H1 (cell line): ENCODE measurements around the gene EOGT. TPM values are rescaled to one million over a fixed set of nuclear protein-coding genes. Genes with fewer than 3 reads are reported as not detected.

Experiments
- BRCA1 ChIP-seq: IDR thresholded peaks from 2 replicates; pipeline ENCODE4 v1.6.1; 2012; ENCODE audit warnings: low read depth, low read length, improper control_type of control experiment
- polyA plus RNA-seq, 7 experiments: library from polyadenylated mRNA; depleted of rRNA in 3 of 7; stranded (reverse) in 5 of 7; unstranded in 2 of 7; fragments of >200 nt in 5 of 7; fragments of 200-250 nt in 2 of 7; gene quantifications; 1 replicate in 5 of 7; 2 replicates in 1 of 7; 4 replicates in 1 of 7; pipeline versions ENCODE4 v1.2.1 to v1.2.3, GENCODE V29; 2011 to 2013; ENCODE audit warnings: missing spikeins in 2 of 7, mixed read lengths in 2 of 7
- total RNA-seq: library from RNA; stranded (reverse); fragmentation: NEBNext Ultra II Directional; extraction: Animal tissue kit (Norgen Biotek cat#: 25700); gene quantifications from 2 replicates; pipeline ENCODE4 v1.2.1, GENCODE V29; 2021
- TF ChIP-seq, protein P1 (sequence below), 3 experiments: IDR thresholded peaks; 1 replicate in 2 of 3; 2 replicates in 1 of 3; pipeline versions ENCODE4 v1.5.1 to v1.6.1; 2011; ENCODE audit warnings: low read length in 3 of 3, mild to moderate bottlenecking in 3 of 3, inconsistent platforms in 2 of 3, low read depth in 1 of 3, moderate library complexity in 1 of 3; ENCODE audit not compliant: insufficient read depth in 1 of 3; ENCODE audit errors: control extremely low read depth in 1 of 3

EOGT gene
- total and polyA plus RNA-seq, 2 of the 8 experiments (the other 6 are each of a cell fraction or from before 2014, with no cell fraction given): 6.7 to 20.7 TPM

DNA sequence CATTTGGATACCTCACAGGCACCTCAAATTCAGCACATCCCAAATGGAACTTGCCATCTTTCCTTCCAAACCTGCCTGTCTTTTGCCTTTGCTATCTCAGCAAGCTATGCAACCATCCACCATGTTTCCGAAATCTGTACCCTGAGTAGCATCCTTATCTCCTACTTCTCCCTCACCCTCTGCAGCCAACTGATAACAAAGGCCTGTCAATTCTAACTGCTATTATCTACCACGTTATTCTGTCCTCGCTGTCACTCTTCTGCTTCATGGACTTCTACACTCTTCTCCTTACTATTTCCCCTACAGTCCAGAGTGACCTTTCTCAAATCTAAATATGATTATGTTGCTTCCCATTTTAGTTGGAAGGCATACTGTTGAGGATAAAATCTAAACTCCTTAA lies 55.6 kb downstream of the EOGT start (continued):
- TF ChIP-seq, protein P1, sequence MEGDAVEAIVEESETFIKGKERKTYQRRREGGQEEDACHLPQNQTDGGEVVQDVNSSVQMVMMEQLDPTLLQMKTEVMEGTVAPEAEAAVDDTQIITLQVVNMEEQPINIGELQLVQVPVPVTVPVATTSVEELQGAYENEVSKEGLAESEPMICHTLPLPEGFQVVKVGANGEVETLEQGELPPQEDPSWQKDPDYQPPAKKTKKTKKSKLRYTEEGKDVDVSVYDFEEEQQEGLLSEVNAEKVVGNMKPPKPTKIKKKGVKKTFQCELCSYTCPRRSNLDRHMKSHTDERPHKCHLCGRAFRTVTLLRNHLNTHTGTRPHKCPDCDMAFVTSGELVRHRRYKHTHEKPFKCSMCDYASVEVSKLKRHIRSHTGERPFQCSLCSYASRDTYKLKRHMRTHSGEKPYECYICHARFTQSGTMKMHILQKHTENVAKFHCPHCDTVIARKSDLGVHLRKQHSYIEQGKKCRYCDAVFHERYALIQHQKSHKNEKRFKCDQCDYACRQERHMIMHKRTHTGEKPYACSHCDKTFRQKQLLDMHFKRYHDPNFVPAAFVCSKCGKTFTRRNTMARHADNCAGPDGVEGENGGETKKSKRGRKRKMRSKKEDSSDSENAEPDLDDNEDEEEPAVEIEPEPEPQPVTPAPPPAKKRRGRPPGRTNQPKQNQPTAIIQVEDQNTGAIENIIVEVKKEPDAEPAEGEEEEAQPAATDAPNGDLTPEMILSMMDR (IDR thresholded peaks at IDR 0.05; ENCODE audit: control extremely low read depth in 1 of 3, insufficient read depth in 1 of 3, low read depth in 1 of 3, low read length in 3 of 3): no peak
- no peak for TF ChIP-seq BRCA1
